ENCODE data around the gene ZGLP1.
A peak's percentile ranks its signal among the peaks of the same experiment; 100 is the strongest.

The ZGLP1 gene

DNA sequence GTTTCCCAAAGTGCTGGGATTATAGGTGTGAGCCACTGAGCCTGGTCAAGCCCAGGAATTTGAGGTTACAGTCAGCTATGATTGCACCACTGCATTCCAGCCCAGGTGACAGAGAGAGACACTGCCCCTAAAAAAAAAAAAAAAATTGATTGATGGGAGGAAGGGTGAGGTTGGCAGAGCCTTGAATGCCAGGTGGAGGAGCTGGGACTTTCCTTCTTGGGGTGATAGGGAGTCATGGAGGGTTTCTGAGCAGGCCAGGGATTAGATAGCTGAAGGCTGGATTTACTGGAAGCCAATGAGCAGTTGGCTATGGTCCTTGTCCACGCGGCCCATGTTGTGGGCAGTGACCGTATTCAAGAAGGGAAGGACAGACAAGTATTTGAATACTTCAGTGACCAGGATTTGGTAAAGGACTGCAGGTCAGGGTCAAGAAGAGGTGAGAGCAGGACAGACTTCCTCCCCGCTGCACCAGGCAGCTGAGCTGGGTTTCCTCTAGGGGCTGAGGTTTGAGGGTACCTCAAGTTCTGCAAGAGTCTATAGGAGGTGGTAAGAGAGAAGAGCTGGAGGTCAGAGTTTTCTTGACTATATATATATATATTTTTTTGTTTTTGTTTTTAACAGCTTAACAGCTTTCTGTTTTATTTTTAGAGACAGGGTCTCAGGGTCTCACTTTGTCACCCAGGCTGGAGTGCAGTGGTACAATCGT, 29.7 kb downstream of the ZGLP1 start:
- H3K27me3 ChIP-seq, result no peaks in the 10 kb centered on the region
- peaks cover 81% of the 10 kb centered on the region for H3K36me3 ChIP-seq
- H3K9me3 ChIP-seq, result no peaks in the 10 kb centered on the region
- no peak overlapping the region for H3K27ac ChIP-seq
- H3K4me1 ChIP-seq (ENCODE audit: control insufficient read depth in 1 of 2, insufficient read depth in 1 of 2, low read depth in 1 of 2, low read length in 1 of 2), result peaks cover 10 to 13% of the 10 kb centered on the region in 2 experiments
- TF ChIP-seq, protein P1, sequence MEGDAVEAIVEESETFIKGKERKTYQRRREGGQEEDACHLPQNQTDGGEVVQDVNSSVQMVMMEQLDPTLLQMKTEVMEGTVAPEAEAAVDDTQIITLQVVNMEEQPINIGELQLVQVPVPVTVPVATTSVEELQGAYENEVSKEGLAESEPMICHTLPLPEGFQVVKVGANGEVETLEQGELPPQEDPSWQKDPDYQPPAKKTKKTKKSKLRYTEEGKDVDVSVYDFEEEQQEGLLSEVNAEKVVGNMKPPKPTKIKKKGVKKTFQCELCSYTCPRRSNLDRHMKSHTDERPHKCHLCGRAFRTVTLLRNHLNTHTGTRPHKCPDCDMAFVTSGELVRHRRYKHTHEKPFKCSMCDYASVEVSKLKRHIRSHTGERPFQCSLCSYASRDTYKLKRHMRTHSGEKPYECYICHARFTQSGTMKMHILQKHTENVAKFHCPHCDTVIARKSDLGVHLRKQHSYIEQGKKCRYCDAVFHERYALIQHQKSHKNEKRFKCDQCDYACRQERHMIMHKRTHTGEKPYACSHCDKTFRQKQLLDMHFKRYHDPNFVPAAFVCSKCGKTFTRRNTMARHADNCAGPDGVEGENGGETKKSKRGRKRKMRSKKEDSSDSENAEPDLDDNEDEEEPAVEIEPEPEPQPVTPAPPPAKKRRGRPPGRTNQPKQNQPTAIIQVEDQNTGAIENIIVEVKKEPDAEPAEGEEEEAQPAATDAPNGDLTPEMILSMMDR (IDR thresholded peaks at IDR 0.05), result no peak
- no peak overlapping the region for H3K4me3 ChIP-seq (ENCODE audit: low read depth in 1 of 2, low read length in 1 of 2)

DNA sequence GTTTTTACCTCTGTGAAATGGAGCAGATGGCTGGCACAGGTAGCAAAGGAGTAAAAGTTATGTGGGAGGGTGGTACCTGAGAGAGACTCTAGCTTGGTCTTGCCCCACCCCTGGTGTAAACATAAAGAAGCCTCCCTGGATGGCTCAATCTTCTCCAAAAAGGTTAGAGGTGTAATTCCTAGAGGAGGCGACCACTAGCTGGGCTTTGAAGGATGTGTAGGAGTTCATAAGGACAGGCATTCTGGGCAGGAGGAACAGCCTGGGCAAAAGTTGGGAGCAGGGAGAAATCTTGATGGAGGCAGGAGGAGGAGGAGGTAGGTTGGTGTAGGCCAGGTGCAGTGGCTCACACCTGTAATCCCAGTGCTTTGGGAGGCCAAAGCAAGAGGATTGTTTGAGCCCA, 30.7 kb downstream of the ZGLP1 start:
- Histone ChIP-seq H3K4me1 (ENCODE audit: control insufficient read depth in 1 of 2, insufficient read depth in 1 of 2, low read depth in 1 of 2, low read length in 1 of 2) (peaks cover 10 to 13% of the 10 kb centered on the region in 2 experiments), H3K4me3 (ENCODE audit: low read depth in 1 of 2, low read length in 1 of 2) (no peak overlapping the region), H3K36me3 (peaks cover 79% of the 10 kb centered on the region), H3K9me3 (no peaks in the 10 kb centered on the region), H3K27me3 (no peaks in the 10 kb centered on the region), H3K27ac (no peak overlapping the region)
- TF ChIP-seq, protein P1 (IDR thresholded peaks at IDR 0.05), result no peak

DNA sequence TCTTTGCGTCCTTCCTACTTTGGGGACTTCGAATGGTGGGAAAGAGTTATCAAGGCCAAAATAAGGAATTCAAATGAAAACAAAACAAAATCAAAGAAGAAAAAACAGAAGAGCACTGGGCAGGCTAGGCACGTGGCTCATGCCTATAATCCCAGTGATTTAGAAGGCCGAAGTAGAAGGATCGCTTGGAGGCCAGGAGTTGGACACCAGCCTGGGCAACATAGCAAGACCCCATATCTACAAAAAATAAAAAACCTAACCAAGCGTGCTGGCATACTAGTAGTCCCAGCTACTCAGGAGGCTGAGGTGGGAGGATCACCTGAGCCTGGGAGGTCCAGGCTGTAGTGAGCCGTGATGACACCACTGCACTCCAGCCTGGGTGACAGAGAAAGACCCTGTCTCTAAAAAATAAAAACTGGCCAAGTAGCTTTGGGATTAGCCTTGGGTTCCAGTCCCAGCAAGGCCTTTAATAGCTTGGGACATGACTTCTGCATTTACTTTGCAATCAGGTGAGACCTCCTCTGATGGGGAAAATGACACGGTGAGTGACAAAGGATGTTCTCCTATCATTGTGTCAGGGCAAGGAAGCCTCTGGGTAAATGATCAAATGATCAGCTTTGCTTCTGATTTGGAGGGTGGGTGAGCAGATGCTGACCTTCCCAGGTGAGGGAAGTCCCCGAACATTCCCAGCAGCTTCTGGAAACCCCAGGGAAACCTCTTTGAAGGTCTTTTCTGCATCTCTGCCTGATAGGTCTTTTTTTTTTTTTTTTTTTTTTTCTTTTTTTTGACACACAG, 31.6 kb downstream of the ZGLP1 start:
- TF ChIP-seq, protein P1 (IDR thresholded peaks at IDR 0.05), result no peak
- Histone ChIP-seq H3K9me3 (no peaks in the 10 kb centered on the region), H3K27ac (no peak overlapping the region), H3K36me3 (peaks cover 69% of the 10 kb centered on the region), H3K27me3 (no peaks in the 10 kb centered on the region), H3K4me3 (ENCODE audit: low read depth in 1 of 2, low read length in 1 of 2) (no peak overlapping the region), H3K4me1 (ENCODE audit: control insufficient read depth in 1 of 2, insufficient read depth in 1 of 2, low read depth in 1 of 2, low read length in 1 of 2) (peaks cover 13 to 15% of the 10 kb centered on the region in 2 experiments)

DNA sequence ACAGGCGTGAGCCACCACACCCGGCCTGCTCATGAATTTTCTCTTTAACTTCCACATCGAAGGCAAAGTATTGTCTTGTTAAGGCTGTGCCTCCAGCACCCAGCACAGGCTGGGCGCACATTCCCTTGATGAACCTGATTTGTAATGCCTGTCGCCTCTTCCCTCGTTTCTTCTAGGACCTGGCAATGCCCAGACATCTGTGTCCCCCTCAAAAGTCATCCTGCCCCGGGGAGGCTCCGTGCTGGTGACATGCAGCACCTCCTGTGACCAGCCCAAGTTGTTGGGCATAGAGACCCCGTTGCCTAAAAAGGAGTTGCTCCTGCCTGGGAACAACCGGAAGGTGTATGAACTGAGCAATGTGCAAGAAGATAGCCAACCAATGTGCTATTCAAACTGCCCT, 35.0 kb downstream of the ZGLP1 start:
- Histone ChIP-seq H3K9me3 (no peaks in the 10 kb centered on the region), H3K27ac (no peak overlapping the region), H3K4me1 (ENCODE audit: control insufficient read depth in 1 of 2, insufficient read depth in 1 of 2, low read depth in 1 of 2, low read length in 1 of 2) (peaks cover 27 to 38% of the 10 kb centered on the region in 2 experiments), H3K27me3 (no peaks in the 10 kb centered on the region), H3K4me3 (ENCODE audit: low read depth in 1 of 2, low read length in 1 of 2) (no peak overlapping the region), H3K36me3 (peaks cover 46% of the 10 kb centered on the region)
- TF ChIP-seq, protein P1 (IDR thresholded peaks at IDR 0.05), result no peak

DNA sequence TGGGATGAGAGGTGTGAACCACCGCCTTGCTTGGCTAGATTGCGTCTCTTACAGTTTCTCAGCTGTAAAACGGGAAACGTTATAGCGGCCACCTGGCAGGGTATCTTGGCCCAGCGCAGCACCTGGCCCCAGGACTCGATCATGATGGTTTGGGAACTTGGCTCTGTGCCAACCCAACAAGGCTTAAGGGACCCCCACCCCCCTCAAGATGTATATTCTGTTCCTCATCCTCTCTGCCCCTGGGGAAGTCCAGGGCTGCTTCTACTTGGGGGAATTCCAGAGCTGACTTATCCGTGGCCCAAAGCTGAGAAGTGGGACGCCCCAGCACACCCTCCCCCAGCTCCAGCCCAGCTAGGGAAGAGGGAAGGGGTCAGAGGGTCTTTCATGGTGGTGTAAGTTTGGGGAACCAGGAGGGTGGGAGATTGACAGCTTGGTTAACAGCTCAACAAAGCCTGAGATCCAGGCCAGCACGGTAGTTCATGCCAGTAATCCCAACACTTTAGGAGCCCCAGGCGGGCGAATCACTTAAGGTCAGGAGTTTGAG, 38.0 kb downstream of the ZGLP1 start:
- TF ChIP-seq, protein P1 (IDR thresholded peaks at IDR 0.05), result no peak
- peak overlapping the region; percentile 99 for H3K27ac ChIP-seq
- H3K9me3 ChIP-seq, result no peaks in the 10 kb centered on the region
- no peaks in the 10 kb centered on the region for H3K27me3 ChIP-seq
- H3K4me3 ChIP-seq (ENCODE audit: low read depth in 1 of 2, low read length in 1 of 2), result peak overlapping the region; percentile 75 to 84
- peaks cover 22% of the 10 kb centered on the region for H3K36me3 ChIP-seq
- H3K4me1 ChIP-seq (ENCODE audit: control insufficient read depth in 1 of 2, insufficient read depth in 1 of 2, low read depth in 1 of 2, low read length in 1 of 2), result peaks cover 20 to 30% of the 10 kb centered on the region in 2 experiments

All from neutrophil (primary cell).